ENCODE data around the gene COL1A1.

DNA sequence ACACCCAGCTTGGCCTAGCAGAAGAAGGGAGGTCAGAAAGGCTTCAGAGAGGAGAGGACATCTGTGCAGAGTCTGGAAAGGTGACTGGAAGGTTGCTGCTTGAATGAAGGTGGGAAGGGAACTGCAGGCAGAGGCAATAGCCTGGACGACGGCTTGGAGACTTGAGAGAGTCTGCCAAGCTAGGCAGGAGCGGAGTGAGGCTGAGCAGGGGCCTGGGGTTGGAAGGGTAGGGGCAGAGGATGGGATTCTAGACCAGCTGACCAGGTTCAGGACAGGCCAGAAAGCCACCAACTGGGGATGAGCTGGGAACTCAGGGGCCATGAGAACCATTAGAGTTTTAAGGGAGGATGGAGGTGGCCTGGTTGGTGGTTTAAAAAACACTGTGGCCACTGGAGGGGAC is 36.0 kb downstream of the COL1A1 start:
- TF ChIP-seq, protein P1, sequence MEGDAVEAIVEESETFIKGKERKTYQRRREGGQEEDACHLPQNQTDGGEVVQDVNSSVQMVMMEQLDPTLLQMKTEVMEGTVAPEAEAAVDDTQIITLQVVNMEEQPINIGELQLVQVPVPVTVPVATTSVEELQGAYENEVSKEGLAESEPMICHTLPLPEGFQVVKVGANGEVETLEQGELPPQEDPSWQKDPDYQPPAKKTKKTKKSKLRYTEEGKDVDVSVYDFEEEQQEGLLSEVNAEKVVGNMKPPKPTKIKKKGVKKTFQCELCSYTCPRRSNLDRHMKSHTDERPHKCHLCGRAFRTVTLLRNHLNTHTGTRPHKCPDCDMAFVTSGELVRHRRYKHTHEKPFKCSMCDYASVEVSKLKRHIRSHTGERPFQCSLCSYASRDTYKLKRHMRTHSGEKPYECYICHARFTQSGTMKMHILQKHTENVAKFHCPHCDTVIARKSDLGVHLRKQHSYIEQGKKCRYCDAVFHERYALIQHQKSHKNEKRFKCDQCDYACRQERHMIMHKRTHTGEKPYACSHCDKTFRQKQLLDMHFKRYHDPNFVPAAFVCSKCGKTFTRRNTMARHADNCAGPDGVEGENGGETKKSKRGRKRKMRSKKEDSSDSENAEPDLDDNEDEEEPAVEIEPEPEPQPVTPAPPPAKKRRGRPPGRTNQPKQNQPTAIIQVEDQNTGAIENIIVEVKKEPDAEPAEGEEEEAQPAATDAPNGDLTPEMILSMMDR (conservative IDR thresholded peaks at IDR 0.05; ENCODE audit: low read length) = no peak
- no peak for TF ChIP-seq EZH2phosphoT487 (IDR thresholded peaks at IDR 0.05; ENCODE audit: borderline replicate concordance, low read depth, low read length)

Data from OCI-LY7 (cell line).